Left renal cortex interstitium (tissue), 4 donors: Measurements from ENCODE around the gene GLIPR2. TPM values are rescaled to one million over a fixed set of nuclear protein-coding genes. Genes with fewer than 3 reads are reported as not detected.

Source experiments
- DNase-seq, 4 donors: peaks; one replicate each; pipeline ENCODE4 v3.0.0-alpha.2; 2013; ENCODE audit warnings: low read depth in 4 of 4, low spot score in 2 of 4, missing footprints in 1 of 4
- polyA plus RNA-seq, 4 donors: library from polyadenylated mRNA; unstranded; fragments of 120-200 nt; gene quantifications; one replicate each; pipeline ENCODE4 v1.2.1, GENCODE V29; 2013; ENCODE audit not compliant: insufficient read length in 4 of 4

Gene GLIPR2
- polyA plus RNA-seq, 4 donors = 37.7 to 44.7 (median 38.9) TPM

DNA sequence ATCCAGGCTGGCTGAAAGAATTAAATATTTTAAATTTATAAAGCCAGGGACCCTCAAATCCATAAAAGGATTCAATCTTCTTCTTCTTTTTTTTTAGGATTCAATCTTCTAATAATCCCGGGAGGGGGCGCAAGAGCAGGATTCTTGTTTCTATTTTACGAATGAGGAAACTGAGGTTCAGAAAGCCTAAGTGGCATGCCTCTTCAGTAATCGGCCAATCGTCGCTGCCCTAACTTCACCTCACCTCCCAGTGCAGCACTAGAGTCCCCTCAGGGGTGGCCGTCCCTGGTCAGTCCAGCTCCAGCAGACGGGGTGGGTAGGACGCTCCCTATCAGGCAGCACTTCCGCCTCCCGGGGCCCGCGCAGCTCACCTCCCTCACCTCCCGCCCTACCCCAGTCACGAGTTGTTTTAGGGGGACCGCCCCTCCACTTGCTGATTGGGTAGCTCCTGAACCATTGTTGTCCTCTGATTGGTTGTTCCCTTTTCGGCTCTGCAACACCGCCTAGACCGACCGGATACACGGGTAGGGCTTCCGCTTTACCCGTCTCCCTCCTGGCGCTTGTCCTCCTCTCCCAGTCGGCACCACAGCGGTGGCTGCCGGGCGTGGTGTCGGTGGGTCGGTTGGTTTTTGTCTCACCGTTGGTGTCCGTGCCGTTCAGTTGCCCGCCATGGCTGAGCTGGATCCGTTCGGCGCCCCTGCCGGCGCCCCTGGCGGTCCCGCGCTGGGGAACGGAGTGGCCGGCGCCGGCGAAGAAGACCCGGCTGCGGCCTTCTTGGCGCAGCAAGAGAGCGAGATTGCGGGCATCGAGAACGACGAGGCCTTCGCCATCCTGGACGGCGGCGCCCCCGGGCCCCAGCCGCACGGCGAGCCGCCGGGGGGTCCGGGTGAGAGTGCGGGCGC is 54.1 kb downstream of the GLIPR2 start, which contains the start of gene CLTA:
CLTA (plus strand) TSS at position 534 of the 902 bp plus-strand sequence; CDS start at position 670, 136 bp downstream.
- peak; percentile 91 to 97 (median 94) for DNase-seq

DNA sequence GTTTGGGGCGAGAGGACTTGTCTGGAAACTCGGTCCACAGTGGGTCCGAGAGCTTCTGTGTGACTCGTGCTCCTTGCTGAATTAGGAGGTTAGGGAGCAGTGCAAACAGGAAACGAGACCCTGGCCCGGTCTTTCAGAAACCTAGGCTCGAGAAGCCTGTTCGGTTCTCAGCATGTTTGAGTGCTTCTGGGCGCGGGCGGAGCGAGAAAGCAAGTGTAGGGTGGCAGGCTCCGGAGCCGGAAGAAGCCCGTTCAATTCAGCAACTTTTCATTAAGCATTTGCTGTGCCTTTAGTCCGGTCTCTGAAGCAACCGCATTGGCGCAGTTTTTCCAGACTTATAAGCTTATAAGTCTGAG is 54.7 kb downstream of the GLIPR2 start:
- no peak for DNase-seq

DNA sequence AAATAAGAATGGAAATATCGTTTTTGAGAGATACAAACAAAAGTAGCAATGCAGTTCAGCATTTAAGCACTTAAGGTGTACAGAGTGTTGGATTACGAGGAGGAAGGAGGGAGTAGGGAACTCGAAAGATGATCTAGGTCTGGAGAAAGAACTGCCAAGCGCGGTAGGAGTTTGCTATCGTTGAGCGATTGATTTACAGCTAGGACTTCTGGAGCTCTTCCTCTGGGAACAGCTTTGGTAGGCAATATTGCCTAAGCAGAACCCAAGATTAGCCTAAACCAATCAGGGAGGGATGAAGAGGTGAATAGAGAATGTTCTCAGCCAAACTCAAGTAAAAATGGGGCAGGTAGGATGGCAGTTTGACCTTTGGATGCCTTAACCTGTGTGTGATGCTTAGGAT is 55.2 kb downstream of the GLIPR2 start:
- DNase-seq = no peak

DNA sequence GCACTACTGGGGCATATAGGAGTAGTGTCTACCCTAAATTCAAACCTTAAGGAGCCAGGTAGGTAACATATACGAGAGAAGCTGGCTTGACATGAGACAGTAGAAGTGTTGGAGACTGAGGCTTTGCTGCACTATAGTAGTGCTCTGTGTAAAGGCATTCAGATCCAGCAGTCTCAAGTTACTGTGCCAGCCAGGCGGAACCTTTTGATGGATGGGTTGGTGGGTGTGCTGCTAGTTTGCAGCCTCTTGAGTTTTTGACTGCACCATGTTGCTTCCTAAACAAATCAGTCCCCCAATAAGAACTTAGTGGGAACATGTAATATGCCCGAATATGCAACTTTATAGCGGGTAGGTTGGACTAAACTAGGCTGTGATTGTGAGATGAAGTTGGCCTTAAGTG is 55.7 kb downstream of the GLIPR2 start:
- DNase-seq = no peak

DNA sequence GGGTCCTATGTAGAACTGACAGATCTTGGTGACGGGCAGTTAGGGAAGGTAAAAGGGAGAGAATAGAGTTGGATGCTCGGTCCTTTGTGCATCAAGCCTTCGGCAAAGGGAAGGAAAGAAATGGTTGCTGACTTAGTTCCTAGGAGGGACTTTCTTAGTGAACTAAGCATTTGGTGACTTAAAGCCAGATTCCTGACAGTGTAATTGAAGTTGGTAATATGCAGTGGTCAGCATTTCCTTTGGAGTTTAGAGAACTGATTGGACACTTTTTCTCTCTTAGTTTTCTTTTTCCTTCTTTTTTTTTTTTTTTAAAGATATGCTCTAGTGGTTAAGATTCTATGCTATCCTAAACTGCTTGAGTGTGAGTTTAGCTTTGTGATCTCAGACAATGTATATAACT is 56.5 kb downstream of the GLIPR2 start:
- DNase-seq = no peak

DNA sequence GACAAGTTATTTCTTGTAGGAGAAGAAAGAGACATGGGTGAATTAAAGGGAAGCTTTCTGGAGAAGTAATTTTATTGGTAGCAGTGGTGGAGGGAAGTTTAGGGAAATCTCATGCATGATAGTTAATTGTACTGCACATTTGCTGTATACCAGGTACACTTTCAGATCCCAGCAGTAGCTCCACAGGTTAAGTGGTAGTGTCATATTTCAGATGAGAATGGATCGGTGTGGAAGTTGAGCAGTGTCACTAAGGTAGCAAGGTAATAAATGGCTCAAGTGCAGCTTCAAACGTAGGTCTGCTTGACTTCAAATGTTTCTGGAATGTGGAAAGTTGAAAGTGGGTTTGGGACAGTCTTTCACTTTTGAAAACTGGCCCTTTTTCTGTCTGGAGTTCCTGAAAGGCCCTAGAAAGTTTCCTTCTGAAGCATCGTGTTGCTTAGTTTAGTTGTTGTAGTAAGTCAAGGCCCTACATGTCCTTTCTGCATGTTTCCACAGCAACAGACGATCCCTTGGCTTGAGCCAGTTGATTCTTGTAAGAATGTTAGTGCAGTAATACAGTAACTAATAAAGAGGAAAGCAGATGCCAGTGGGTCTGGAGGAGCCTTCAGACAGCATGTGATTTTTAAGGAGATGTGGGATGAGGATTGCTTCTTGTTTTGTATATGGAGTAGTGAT is 57.9 kb downstream of the GLIPR2 start:
- DNase-seq = no peak

DNA sequence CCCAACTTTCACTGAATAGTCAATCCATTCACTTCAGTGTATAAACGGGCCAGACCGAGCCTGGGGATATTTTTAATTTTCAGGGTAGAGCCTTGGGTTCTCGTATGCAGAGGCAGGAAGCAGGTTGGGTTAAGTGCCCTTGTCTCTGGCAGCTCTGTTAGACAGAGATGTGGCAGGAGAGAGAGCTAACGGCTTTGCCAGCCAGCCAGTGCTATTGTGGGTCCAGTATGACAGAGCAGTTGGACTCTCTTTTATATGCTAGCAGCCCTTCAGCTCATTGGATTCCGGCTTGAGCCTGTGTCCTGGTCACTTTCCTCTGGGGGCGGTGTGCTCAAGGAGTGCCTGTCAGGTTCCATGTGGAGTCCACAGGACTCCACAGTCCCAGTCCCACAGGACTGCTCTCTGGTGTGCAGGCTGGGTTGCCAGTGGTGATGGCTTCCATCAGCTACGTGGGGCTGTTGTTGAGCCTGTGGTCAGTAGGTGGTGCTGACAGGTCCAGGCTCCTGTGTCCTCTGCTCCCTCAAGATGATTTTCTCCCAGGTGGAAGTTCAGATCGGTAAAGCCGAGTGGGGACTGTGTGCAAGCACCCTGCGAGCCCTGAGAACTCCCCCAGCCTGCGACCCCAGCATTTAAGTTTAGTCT is 68.5 kb downstream of the GLIPR2 start:
- no peak for DNase-seq

DNA sequence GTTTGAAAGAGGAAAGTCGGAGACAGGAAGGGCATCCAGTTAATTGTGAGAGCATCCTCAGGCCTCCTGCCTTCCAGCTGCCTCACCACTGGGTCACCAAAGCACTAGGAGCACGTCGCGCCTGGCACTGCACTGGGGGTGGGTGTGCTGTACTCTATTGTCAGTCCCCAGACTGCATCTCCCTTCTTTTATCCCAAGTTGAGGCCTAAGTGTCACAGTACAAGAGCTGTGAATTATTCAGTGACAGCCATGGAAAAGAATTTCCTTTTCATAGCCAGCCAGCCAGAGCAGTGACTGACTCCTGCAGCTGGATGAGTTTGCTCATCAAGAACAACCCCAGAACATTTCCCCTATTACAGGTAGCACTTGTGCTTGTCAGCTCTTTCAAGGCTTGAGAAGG is 70.5 kb downstream of the GLIPR2 start:
- DNase-seq = no peak

DNA sequence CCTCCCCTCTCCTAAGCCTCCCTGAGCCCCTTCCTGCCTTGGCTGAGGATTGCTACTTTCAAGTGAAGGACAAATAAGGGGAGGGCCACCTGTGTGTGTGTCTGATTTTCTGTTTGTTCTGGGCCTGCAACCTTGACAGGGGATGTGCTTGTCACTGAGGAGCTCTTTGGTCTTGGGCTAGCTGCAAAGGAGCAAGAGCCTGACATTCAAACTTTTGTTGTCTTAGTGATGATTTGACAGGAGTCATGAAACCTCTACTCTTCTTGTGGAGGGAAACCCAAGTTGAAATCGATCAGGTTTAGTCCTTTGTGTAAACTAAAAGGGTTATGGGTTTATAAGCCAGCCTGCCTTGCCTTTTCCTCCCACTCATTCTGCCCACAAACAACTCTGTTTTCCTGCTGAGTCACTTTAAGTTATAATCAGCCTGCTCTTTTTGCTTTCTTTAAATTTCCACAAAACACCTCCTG is 71.0 kb downstream of the GLIPR2 start:
- DNase-seq = no peak

DNA sequence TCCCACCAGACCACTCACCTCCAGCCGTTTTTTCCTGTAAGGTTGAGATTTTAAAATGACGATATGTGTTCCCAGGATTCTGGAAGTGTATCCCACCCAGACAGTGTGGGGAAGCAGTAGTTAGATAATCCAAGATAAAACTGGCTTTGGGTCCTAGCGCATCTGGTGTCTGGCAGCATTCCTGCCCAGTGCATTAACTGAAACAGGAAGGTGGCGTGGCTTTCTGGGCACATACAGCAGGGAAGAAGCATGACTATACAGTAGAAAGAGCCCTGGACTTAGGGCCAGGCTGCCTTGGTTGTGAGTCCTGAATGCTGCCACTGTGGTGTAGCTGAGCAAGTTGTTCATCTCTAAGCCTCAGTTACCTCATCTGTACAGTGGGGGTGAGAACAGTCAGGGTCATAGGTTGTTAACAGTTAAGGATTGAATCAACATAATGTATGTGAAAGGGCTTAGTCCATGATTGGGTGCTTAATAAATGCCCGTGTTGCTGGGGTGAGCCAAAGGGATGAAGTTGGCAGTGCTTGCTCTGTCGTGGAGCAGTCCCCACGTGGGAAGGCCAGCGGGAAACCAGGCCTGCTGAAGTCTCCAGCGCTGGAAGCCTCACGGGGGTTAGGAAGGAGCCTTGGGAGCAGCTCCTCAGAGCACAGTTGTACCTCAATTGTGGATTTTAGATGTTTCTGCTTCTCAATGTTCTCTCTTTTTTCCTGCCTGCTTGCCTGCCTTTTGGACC is 72.2 kb downstream of the GLIPR2 start:
- no peak for DNase-seq

DNA sequence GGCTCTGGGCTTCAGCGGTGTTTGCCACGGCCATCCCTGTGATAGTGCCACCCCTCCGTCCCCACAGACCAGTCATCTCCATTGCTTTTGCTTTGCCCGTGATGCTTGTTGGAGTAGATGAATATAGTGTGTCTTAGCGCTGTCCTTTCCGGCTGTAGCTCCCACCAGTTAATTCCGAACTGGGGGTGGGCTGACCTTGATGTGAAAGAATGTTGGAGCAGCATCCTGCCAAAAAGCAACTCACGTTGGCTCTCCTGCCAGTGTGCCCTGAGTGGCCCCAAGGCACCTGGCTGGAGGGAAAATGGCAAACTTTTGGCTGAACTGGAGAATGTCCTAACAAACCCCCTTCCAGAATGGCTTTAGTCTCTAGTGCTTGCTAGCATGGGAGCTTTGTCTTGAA is 74.2 kb downstream of the GLIPR2 start:
- DNase-seq = no peak

DNA sequence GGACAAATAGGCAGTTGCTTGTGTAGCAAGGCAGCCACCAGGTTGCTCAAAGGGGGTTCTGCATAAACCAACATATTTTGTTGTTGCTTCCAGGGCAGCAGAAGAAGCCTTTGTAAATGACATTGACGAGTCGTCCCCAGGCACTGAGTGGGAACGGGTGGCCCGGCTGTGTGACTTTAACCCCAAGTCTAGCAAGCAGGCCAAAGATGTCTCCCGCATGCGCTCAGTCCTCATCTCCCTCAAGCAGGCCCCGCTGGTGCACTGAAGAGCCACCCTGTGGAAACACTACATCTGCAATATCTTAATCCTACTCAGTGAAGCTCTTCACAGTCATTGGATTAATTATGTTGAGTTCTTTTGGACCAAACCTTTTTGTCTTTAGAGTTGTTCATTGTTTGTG is 75.0 kb downstream of the GLIPR2 start:
- no peak for DNase-seq

DNA sequence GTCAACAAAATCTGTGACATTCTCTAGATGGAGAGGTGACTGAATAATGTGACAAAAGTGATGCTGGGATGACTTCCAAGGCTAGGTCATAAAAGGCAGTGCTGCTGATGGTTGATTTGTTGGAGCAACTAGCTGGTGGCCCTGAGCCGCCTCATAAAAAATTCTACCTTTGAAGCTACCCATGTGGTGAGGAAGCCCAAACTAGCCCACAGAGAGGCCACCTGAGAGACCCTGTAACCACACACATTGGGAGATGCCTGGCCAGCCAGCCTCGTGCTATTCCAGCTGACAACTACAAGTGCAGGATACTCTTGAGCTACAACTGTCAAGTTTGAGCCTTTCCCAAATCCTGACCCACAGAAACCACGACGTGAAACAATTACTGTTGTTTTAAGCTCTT is 76.9 kb downstream of the GLIPR2 start:
- DNase-seq = no peak

Other genes starting within 250 kb of the GLIPR2 start
- under 1 TPM in 3 of 4 donors, not detected in 1; 0.19 to 0.61 (median 0.28) TPM for gene HRCT1, start 230.5 kb upstream of the GLIPR2 start, polyA plus RNA-seq
- gene SPAAR, start 227.2 kb upstream of the GLIPR2 start, polyA plus RNA-seq = 1 to 10 TPM; 1.3 to 2.2 (median 2.1) TPM
- gene OR2S2, start 178.6 kb upstream of the GLIPR2 start, polyA plus RNA-seq = not detected
- gene RECK, start 99.8 kb upstream of the GLIPR2 start, polyA plus RNA-seq = 10 to 100 TPM; 27.5 to 30.9 (median 29.2) TPM
- under 1 TPM; 0.27 to 0.61 (median 0.36) TPM for gene CCIN, start 32.7 kb downstream of the GLIPR2 start, polyA plus RNA-seq
- 100 to 1,000 TPM; 262 to 324 (median 284) TPM for gene CLTA, start 54.2 kb downstream of the GLIPR2 start, polyA plus RNA-seq
- gene GNE, start 121.7 kb downstream of the GLIPR2 start, polyA plus RNA-seq = 10 to 100 TPM; 16.8 to 21.7 (median 19.4) TPM